ENCODE data around the gene ACOXL.

Gene ACOXL

GRCh38 chr2:111145951-111146350 is 413.6 kb downstream of the ACOXL start:
- no peak for DNase-seq

GRCh38 chr2:111148225-111148873 is 416.0 kb downstream of the ACOXL start:
- no peak for DNase-seq

GRCh38 chr2:111148925-111149324 is 416.6 kb downstream of the ACOXL start:
- DNase-seq = no peak

- DNase-seq = no peak
These were observed 417.6 kb downstream of the ACOXL start for GRCh38 chr2:111149882-111150455.

- no peak for DNase-seq
These were observed 422.4 kb downstream of the ACOXL start for GRCh38 chr2:111154758-111155157.

GRCh38 chr2:111155610-111156009 is 423.2 kb downstream of the ACOXL start:
- DNase-seq = no peak

GRCh38 chr2:111156529-111156928 is 424.2 kb downstream of the ACOXL start:
- no peak for DNase-seq

- no peak for DNase-seq
These were observed 424.8 kb downstream of the ACOXL start for GRCh38 chr2:111157071-111157661.

- DNase-seq = no peak
These were observed 425.4 kb downstream of the ACOXL start for GRCh38 chr2:111157798-111158197.

- no peak for DNase-seq
These were observed 427.3 kb downstream of the ACOXL start for GRCh38 chr2:111159641-111160040.

GRCh38 chr2:111160758-111161157 is 428.4 kb downstream of the ACOXL start:
- DNase-seq = no peak

- no peak for DNase-seq
These were observed 429.6 kb downstream of the ACOXL start for GRCh38 chr2:111161971-111162370.

GRCh38 chr2:111162718-111163331 is 430.5 kb downstream of the ACOXL start:
- DNase-seq = no peak

- no peak for DNase-seq
These were observed 431.7 kb downstream of the ACOXL start for GRCh38 chr2:111164078-111164477.

GRCh38 chr2:111165084-111165483 is 432.7 kb downstream of the ACOXL start:
- DNase-seq = no peak

- no peak for DNase-seq
These were observed 433.7 kb downstream of the ACOXL start for GRCh38 chr2:111166115-111166514.

- DNase-seq = no peak
These were observed 434.9 kb downstream of the ACOXL start for GRCh38 chr2:111167076-111167862.

- no peak for DNase-seq
These were observed 435.4 kb downstream of the ACOXL start for GRCh38 chr2:111167863-111168162.

Data from activated CD4-positive, alpha-beta T cell treated with anti-CD3 and anti-CD28 coated beads, Interleukin-2, amount 50 U/mL, for 4 hours (primary cell).